GM13976 (cell line): Measurements from ENCODE around the gene NTRK3.

Experiments used
- DNase-seq: peaks from one replicate; pipeline ENCODE4 v3.0.0; 2012; ENCODE audit warnings: low spot score
- in situ Hi-C: fragments of 300-500 bp; cut with MboI; formaldehyde crosslinking; loops from one replicate; pipeline ENCODE4 v1.12.0; 2022; ENCODE audit warnings: low sequenced_read_pairs, mixed read lengths, inconsistent platforms; ENCODE audit not compliant: unreplicated experiment
- TF ChIP-seq, protein P1 (sequence below): IDR thresholded peaks from 2 replicates; pipeline ENCODE4 v1.5.1; 2012; ENCODE audit warnings: borderline replicate concordance, mild to moderate bottlenecking; ENCODE audit not compliant: insufficient read depth; ENCODE audit errors: extremely low read depth, missing control alignments, control extremely low read depth

NTRK3 gene

GRCh38 chr15:87828608-87829007 lies 427.9 kb downstream of the NTRK3 start:
- in situ Hi-C loops, result no loop called here
- DNase-seq, result no peak
- TF ChIP-seq, protein P1, sequence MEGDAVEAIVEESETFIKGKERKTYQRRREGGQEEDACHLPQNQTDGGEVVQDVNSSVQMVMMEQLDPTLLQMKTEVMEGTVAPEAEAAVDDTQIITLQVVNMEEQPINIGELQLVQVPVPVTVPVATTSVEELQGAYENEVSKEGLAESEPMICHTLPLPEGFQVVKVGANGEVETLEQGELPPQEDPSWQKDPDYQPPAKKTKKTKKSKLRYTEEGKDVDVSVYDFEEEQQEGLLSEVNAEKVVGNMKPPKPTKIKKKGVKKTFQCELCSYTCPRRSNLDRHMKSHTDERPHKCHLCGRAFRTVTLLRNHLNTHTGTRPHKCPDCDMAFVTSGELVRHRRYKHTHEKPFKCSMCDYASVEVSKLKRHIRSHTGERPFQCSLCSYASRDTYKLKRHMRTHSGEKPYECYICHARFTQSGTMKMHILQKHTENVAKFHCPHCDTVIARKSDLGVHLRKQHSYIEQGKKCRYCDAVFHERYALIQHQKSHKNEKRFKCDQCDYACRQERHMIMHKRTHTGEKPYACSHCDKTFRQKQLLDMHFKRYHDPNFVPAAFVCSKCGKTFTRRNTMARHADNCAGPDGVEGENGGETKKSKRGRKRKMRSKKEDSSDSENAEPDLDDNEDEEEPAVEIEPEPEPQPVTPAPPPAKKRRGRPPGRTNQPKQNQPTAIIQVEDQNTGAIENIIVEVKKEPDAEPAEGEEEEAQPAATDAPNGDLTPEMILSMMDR, result no peak

GRCh38 chr15:87827131-87827530 lies 429.4 kb downstream of the NTRK3 start:
- no peak for DNase-seq
- in situ Hi-C loops, result no loop called here
- TF ChIP-seq, protein P1, result no peak

DNA sequence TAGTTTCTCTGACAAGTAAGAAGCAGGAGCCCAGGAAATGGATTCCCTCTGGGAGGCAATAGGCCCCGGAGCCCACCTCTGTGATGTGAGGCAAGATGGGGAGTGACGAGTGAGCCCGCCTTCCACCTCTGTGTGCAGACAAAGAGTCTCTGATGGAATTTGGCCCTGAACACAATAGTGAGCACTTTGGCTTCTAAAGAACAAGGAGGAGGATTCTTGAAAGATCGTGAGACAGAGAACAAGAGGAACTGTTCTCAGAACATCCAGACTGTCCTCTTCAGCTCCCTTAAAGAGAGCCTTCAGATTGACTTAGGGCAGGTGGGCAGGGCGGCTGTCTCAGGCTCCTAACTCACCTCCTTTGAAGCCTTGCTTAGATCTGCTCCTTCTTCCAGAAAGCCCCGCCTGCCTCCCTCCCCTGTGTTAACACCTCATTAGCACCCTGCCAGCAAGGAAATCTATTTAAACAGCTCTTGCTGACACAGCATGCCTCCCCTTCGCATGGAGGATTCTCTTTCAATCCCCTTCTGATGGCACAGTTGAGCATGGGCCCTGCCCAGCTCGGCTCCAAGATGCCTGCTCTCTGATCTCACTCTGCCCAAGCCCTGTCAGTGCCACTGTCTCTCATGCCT lies 430.3 kb downstream of the NTRK3 start:
- no peak for DNase-seq
- in situ Hi-C loops, result no loop called here
- TF ChIP-seq, protein P1, result no peak

DNA sequence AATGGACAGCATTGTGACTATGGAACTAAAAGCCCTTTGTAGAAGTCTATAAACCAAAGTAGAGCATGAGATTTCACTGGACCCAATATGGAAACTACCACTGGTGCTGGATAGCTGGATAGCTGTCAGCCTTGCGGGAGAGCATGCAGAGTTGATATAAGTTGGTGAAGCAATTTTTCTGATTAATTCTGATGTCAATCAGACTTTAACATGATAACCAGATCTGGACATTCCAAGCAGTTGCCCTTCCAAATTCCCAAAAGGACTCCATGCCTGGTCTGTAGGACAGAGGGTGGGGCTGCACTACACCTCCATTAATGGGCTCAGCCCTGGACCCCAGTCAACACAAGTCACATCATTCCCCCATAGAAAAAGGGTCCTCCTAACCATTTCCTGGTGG lies 437.8 kb downstream of the NTRK3 start:
- in situ Hi-C loops, result no loop called here
- TF ChIP-seq, protein P1, result no peak
- DNase-seq, result no peak

DNA sequence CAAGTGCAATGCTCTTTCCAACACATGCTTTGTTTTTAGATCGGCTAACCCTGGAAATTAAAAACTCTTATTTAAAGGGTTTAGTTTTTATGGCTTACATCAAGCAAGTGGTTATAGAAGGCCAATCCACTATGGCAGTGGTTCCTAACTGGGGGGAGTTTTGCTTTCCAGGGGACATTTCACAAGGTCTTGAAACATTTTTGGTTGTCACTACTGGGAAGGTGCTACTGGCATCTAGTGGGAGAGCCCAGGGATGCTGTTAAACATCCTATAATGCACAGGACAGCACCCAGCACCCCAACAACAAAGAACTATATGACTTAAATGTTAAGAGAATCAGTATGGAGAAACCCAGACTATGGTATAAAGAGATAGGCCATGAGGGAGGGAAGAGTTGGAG lies 439.0 kb downstream of the NTRK3 start:
- no peak for DNase-seq
- in situ Hi-C loops, result no loop called here
- TF ChIP-seq, protein P1, result no peak

DNA sequence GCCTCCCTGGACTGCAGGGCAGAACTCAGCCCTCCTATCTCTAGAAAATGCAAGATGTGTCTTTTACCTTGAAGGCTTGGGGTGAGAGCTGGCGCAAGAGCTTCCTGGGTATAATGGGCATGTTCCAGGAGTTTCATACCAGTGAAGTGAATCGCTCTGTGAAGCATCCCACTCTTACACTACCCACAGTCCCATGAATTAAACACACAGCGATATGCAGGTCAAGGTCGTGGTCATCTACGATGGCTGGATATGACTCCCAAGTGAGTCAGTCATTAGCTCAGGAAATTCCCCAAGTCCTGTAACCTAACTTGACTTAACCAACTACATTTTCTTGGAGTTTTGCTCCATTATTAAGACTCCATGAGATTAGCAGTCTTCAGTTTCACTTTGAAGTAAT lies 439.7 kb downstream of the NTRK3 start:
- TF ChIP-seq, protein P1, result no peak
- in situ Hi-C loops, result no loop called here
- no peak for DNase-seq
